H1 (cell line): Measurements from ENCODE around the gene GOLGA3. TPM values are rescaled to one million over a fixed set of nuclear protein-coding genes. Genes with fewer than 3 reads are reported as not detected.
"Not testable (repeated sequence)": the region's sequence is repeated elsewhere in the genome, so short reads cannot be mapped to it uniquely, and the experiment has no call there.

Experiments
- CTCF ChIA-PET: fragments of 300-600 bp; sonication (Branson Sonifier 250); formaldehyde crosslinking; loops from one replicate; lab custom pipeline; 2021; ENCODE audit not compliant: partially characterized antibody; lab: Charles Lee
- POLR2A ChIA-PET: fragments of 300-600 bp; sonication (Branson Sonifier 250); formaldehyde crosslinking; loops from one replicate; lab custom pipeline; 2021; ENCODE audit warnings: inconsistent platforms; ENCODE audit not compliant: partially characterized antibody; lab: Charles Lee
- DNase-seq, 2 experiments: peaks; one replicate each; pipeline versions ENCODE4 v3.0.0 to v3.0.0-alpha.2; 2010 to 2022; ENCODE audit warnings: low spot score in 2 of 2, low read depth in 1 of 2, mixed read lengths in 1 of 2
- FAIRE-seq: peaks from 2 replicates; lab custom pipeline; 2011; peaks lifted over from hg19 to GRCh38; lab: Jason Lieb, UNC
- H2AFZ ChIP-seq: 2 replicates; pipeline ENCODE4 v1.8.1; 2012; ENCODE audit warnings: low read length, inconsistent platforms
- H2AK5ac ChIP-seq: 2 replicates; pipeline ENCODE4 v1.6.1; 2013; ENCODE audit warnings: low read depth, low read length
- H2BK120ac ChIP-seq: replicated peaks from 2 replicates; pipeline ENCODE3; 2013; ENCODE audit warnings: low read depth, low read length, inconsistent platforms
- H2BK12ac ChIP-seq: 2 replicates; pipeline ENCODE4 v1.6.1; 2013; ENCODE audit warnings: low read depth, low read length
- H2BK15ac ChIP-seq: 2 replicates; pipeline ENCODE4 v1.6.1; 2013; ENCODE audit warnings: low read length
- H2BK20ac ChIP-seq: 2 replicates; pipeline ENCODE4 v1.6.1; 2013; ENCODE audit warnings: low read length
- H2BK5ac ChIP-seq: 2 replicates; pipeline ENCODE4 v1.6.1; 2013; ENCODE audit warnings: low read depth, low read length
- H3K14ac ChIP-seq: 2 replicates; pipeline ENCODE4 v1.6.1; 2013; ENCODE audit warnings: inconsistent platforms; ENCODE audit not compliant: insufficient read length
- H3K18ac ChIP-seq: 2 replicates; pipeline ENCODE4 v1.6.1; 2013; ENCODE audit warnings: low read length; ENCODE audit errors: extremely low read depth
- H3K23ac ChIP-seq: 2 replicates; pipeline ENCODE4 v1.6.1; 2013; ENCODE audit warnings: inconsistent platforms; ENCODE audit not compliant: insufficient read length
- H3K23me2 ChIP-seq: 2 replicates; pipeline ENCODE4 v1.6.1; 2013; ENCODE audit warnings: low read depth, low read length
- H3K27ac ChIP-seq: 2 replicates; pipeline ENCODE4 v1.6.1; 2011; ENCODE audit warnings: low read depth, low read length, inconsistent platforms
- H3K27me3 ChIP-seq, 4 experiments: replicated peaks in 1 of 4; 1 replicate in 1 of 4; 2 replicates in 3 of 4; pipeline versions ENCODE4 v1.6.1 to v1.8.1; 2011 to 2013; ENCODE audit warnings: low read length in 3 of 4, mild to moderate bottlenecking in 3 of 4, inconsistent platforms in 2 of 4, mixed read lengths in 2 of 4, moderate library complexity in 1 of 4; ENCODE audit not compliant: control insufficient read depth in 3 of 4, insufficient read depth in 3 of 4; ENCODE audit errors: extremely low read depth in 1 of 4
- H3K36me3 ChIP-seq, 4 experiments: 2 replicates each; pipeline versions ENCODE4 v1.6.1 to v1.8.1; 2011 to 2013; ENCODE audit warnings: mild to moderate bottlenecking in 4 of 4, low read length in 3 of 4, moderate library complexity in 2 of 4, control low read depth in 1 of 4, inconsistent platforms in 1 of 4; ENCODE audit not compliant: insufficient read depth in 4 of 4, control insufficient read depth in 2 of 4
- H3K4ac ChIP-seq: replicated peaks from 2 replicates; pipeline ENCODE3; 2013; ENCODE audit warnings: low read length, low read depth, mixed read lengths, inconsistent platforms; ENCODE audit not compliant: insufficient read length
- H3K4me1 ChIP-seq, 4 experiments: replicated peaks in 1 of 4; 1 replicate in 1 of 4; 2 replicates in 3 of 4; pipeline versions ENCODE4 v1.6.1 to v1.8.1; 2011 to 2013; ENCODE audit warnings: low read length in 3 of 4, inconsistent platforms in 2 of 4, mixed read lengths in 1 of 4; ENCODE audit not compliant: insufficient read depth in 4 of 4, control insufficient read depth in 3 of 4
- H3K4me2 ChIP-seq, 2 experiments: 2 replicates each; pipeline versions ENCODE4 v1.6.1 to v1.8.1; 2011 to 2013; ENCODE audit warnings: low read depth in 2 of 2, low read length in 2 of 2, control low read depth in 1 of 2, inconsistent platforms in 1 of 2, mild to moderate bottlenecking in 1 of 2; ENCODE audit not compliant: insufficient read depth in 1 of 2
- H3K4me3 ChIP-seq, 4 experiments: fragments of 200-600, 300-600 bp in 1 of 4; sonication (generic), shearing (Covaris generic), sonication (Bioruptor Twin) in 1 of 4; 2 replicates each; pipeline versions ENCODE4 v1.5.1 to v1.8.1; 2011 to 2016; ENCODE audit warnings: low read length in 4 of 4, low read depth in 3 of 4, control low read depth in 2 of 4, inconsistent platforms in 2 of 4, mild to moderate bottlenecking in 2 of 4, mixed read lengths in 1 of 4, moderate library complexity in 1 of 4; ENCODE audit not compliant: insufficient read depth in 2 of 4; ENCODE audit errors: extremely low read depth in 1 of 4
- H3K56ac ChIP-seq: replicated peaks from 2 replicates; pipeline ENCODE3; 2013; ENCODE audit warnings: low read depth, mild to moderate bottlenecking, mixed read lengths, low read length, inconsistent platforms; ENCODE audit not compliant: insufficient read length
- H3K79me1 ChIP-seq: 2 replicates; pipeline ENCODE4 v1.6.1; 2013; ENCODE audit warnings: low read depth, low read length, control low read depth
- H3K79me2 ChIP-seq, 2 experiments: 2 replicates each; pipeline versions ENCODE4 v1.6.1 to v1.8.1; 2012 to 2013; ENCODE audit warnings: low read length in 2 of 2, mild to moderate bottlenecking in 2 of 2, inconsistent platforms in 1 of 2; ENCODE audit not compliant: insufficient read depth in 2 of 2, control insufficient read depth in 1 of 2
- H3K9ac ChIP-seq, 4 experiments: replicated peaks in 1 of 4; 1 replicate in 1 of 4; 2 replicates in 3 of 4; pipeline versions ENCODE4 v1.6.1 to v1.8.1; 2011 to 2013; ENCODE audit warnings: low read depth in 3 of 4, low read length in 3 of 4, control low read depth in 2 of 4, mild to moderate bottlenecking in 2 of 4, moderate library complexity in 2 of 4, inconsistent platforms in 1 of 4; ENCODE audit errors: extremely low read depth in 1 of 4
- H3K9me3 ChIP-seq, 2 experiments: 2 replicates each; pipeline versions ENCODE4 v1.6.1 to v1.8.1; 2012 to 2013; ENCODE audit warnings: mild to moderate bottlenecking in 2 of 2, moderate library complexity in 2 of 2, control low read depth in 1 of 2, inconsistent platforms in 1 of 2, low read depth in 1 of 2, low read length in 1 of 2, mixed read lengths in 1 of 2; ENCODE audit not compliant: insufficient read depth in 2 of 2
- H4K20me1 ChIP-seq, 2 experiments: replicated peaks in 1 of 2; 2 replicates each; pipeline versions ENCODE3 to v1.8.1; 2011 to 2013; ENCODE audit warnings: inconsistent platforms in 2 of 2, low read length in 2 of 2, mild to moderate bottlenecking in 1 of 2; ENCODE audit not compliant: insufficient read depth in 2 of 2, control insufficient read depth in 1 of 2
- H4K5ac ChIP-seq: 2 replicates; pipeline ENCODE4 v1.6.1; 2013; ENCODE audit warnings: low read length, low read depth, mixed read lengths, inconsistent platforms; ENCODE audit not compliant: insufficient read length
- H4K8ac ChIP-seq: 2 replicates; pipeline ENCODE4 v1.8.0; 2013; ENCODE audit warnings: mild to moderate bottlenecking, moderate library complexity, low read length, inconsistent platforms; ENCODE audit not compliant: insufficient read depth; ENCODE audit errors: extremely low read depth
- H4K91ac ChIP-seq: replicated peaks from 2 replicates; pipeline ENCODE3; 2013; ENCODE audit warnings: low read length, mixed read lengths, inconsistent platforms; ENCODE audit not compliant: insufficient read length
- CTCF ChIP-seq, 3 experiments: IDR thresholded peaks; 1 replicate in 2 of 3; 2 replicates in 1 of 3; pipeline versions ENCODE4 v1.5.1 to v1.6.1; 2011; ENCODE audit warnings: low read length in 3 of 3, mild to moderate bottlenecking in 3 of 3, inconsistent platforms in 2 of 3, low read depth in 1 of 3, moderate library complexity in 1 of 3; ENCODE audit not compliant: insufficient read depth in 1 of 3; ENCODE audit errors: control extremely low read depth in 1 of 3
- RAD21 ChIP-seq, 2 experiments: IDR thresholded peaks in 1 of 2; conservative IDR thresholded peaks in 1 of 2; 2 replicates each; pipeline ENCODE4 v1.6.1; 2011; ENCODE audit warnings: low read depth in 2 of 2, low read length in 2 of 2, improper control_type of control experiment in 1 of 2, inconsistent platforms in 1 of 2, mild to moderate bottlenecking in 1 of 2, moderate library complexity in 1 of 2
- RFX5 ChIP-seq: IDR thresholded peaks from 2 replicates; pipeline ENCODE4 v1.6.1; 2011; ENCODE audit warnings: low read depth, low read length, improper control_type of control experiment, borderline replicate concordance
- WGBS, 2 experiments: shearing (Covaris generic) in 1 of 2; methylation state at CpG; one replicate each; pipeline versions ENCODE4 v1.1.6 to v1.1.7; 2013 to 2015; ENCODE audit warnings: low lambda C conversion rate in 2 of 2, mixed read lengths in 2 of 2, inconsistent platforms in 1 of 2, low coverage in 1 of 2, missing lambda C conversion rate in 1 of 2; ENCODE audit not compliant: insufficient replicate concordance in 2 of 2, insufficient coverage in 1 of 2, insufficient read length in 1 of 2; ENCODE audit errors: extremely low coverage in 1 of 2, missing lambda C conversion rate in 1 of 2; 5-methylcytosine and 5-hydroxymethylcytosine counted together
- polyA plus RNA-seq, 7 experiments: library from polyadenylated mRNA; depleted of rRNA in 3 of 7; stranded (reverse) in 5 of 7; unstranded in 2 of 7; fragments of >200 nt in 5 of 7; fragments of 200-250 nt in 2 of 7; gene quantifications; 1 replicate in 5 of 7; 2 replicates in 1 of 7; 4 replicates in 1 of 7; pipeline versions ENCODE4 v1.2.1 to v1.2.3, GENCODE V29; 2011 to 2013; ENCODE audit warnings: missing spikeins in 2 of 7, mixed read lengths in 2 of 7
- total RNA-seq: library from RNA; stranded (reverse); fragmentation: NEBNext Ultra II Directional; extraction: Animal tissue kit (Norgen Biotek cat#: 25700); gene quantifications from 2 replicates; pipeline ENCODE4 v1.2.1, GENCODE V29; 2021

GOLGA3 gene
- total and polyA plus RNA-seq, 2 of the 8 experiments (the other 6 are each of a cell fraction or from before 2014, with no cell fraction given), result 6.4 to 33.1 TPM

- H3K4me1 ChIP-seq, H4K91ac ChIP-seq, H3K27ac ChIP-seq, H2AK5ac ChIP-seq, H3K4ac ChIP-seq, H3K23me2 ChIP-seq, H4K8ac ChIP-seq, H2AFZ ChIP-seq, H2BK12ac ChIP-seq, H3K56ac ChIP-seq, POLR2A ChIA-PET, FAIRE-seq, H3K4me3 ChIP-seq, H3K23ac ChIP-seq, H3K9me3 ChIP-seq, H4K5ac ChIP-seq, H3K14ac ChIP-seq, H2BK15ac ChIP-seq, H3K4me2 ChIP-seq, H2BK5ac ChIP-seq, H2BK120ac ChIP-seq, H3K27me3 ChIP-seq, H2BK20ac ChIP-seq, H3K9ac ChIP-seq, H3K18ac ChIP-seq, H3K79me1 ChIP-seq: not testable (repeated sequence)
- Histone ChIP-seq H3K36me3 (peaks cover 19 to 50% (median 44%) of the 10 kb centered on the region in 4 experiments; a peak in 7 of 8 replicates), H4K20me1 (peaks cover 5 to 18% of the 10 kb centered on the region in 2 experiments), H3K79me2 (peaks cover 0 to 13% of the 10 kb centered on the region in 2 experiments; a peak in 2 of 4 replicates)
- 77% methylated on average over 12 of the region's 13 CpGs; no CpG with 5 or more reads in 1 of the 2 experiments for WGBS, 2 experiments
- DNase-seq, result peak in 1 of 2 experiments; percentile 82
- CTCF ChIA-PET, result interaction anchor here (1.1 to 2.0 kb wide), 7 partner anchors 8 to 95 kb away, joined by 3 to 10 read pairs (median 4); no protein-coding TSS in a partner anchor
- TF ChIP-seq RAD21 (IDR thresholded peaks at IDR 0.05 in 1 of 2, conservative IDR thresholded peaks at IDR 0.05 in 1 of 2; ENCODE audit: low read depth in 2 of 2, low read length in 2 of 2) (peak in 1 of 2 experiments; percentile 31; a peak in 1 of 4 replicates), RFX5 (peak; percentile 45; the same call in 1 of the 2 replicates), CTCF (IDR thresholded peaks at IDR 0.05; ENCODE audit: control extremely low read depth in 1 of 3, insufficient read depth in 1 of 3, low read depth in 1 of 3, low read length in 3 of 3) (peak; percentile 43 to 60 (median 43))
Measured at GRCh38 chr12:132809391-132809790, 19.3 kb downstream of the GOLGA3 start.
